HepG2 (cell line): Measurements from ENCODE around the gene ZDHHC14. TPM values are rescaled to one million over a fixed set of nuclear protein-coding genes. Genes with fewer than 3 reads are reported as not detected.

Experiments used
- CCAR2 ChIP-seq: fragments of 200-400 bp; formaldehyde crosslinking; optimal IDR thresholded peaks from 2 replicates; pipeline ENCODE3; 2018; ENCODE audit warnings: low read depth, mild to moderate bottlenecking, low read length, moderate library complexity
- FLYWCH1 ChIP-seq: sonication (generic); formaldehyde crosslinking; IDR thresholded peaks from 2 replicates; pipeline ENCODE4 v1.8.1; 2023; ENCODE audit warnings: mild to moderate bottlenecking, missing genetic modification reagents
- JUND ChIP-seq: sonication (generic); formaldehyde crosslinking; IDR thresholded peaks from 2 replicates; pipeline ENCODE4 v1.8.0; 2022; ENCODE audit warnings: mild to moderate bottlenecking, missing genetic modification reagents
- SP140L ChIP-seq: sonication (generic); formaldehyde crosslinking; IDR thresholded peaks from 2 replicates; pipeline ENCODE4 v1.4.0; 2020; ENCODE audit warnings: missing genetic modification reagents, borderline replicate concordance
- TOPORS ChIP-seq: sonication (generic); formaldehyde crosslinking; IDR thresholded peaks from 2 replicates; pipeline ENCODE4 v1.8.0; 2023; ENCODE audit warnings: mild to moderate bottlenecking, missing genetic modification reagents
- ZNF879 ChIP-seq: sonication (generic); formaldehyde crosslinking; IDR thresholded peaks from 2 replicates; pipeline ENCODE4 v1.8.1; 2023; ENCODE audit warnings: missing genetic modification reagents
- polyA plus RNA-seq, 8 experiments: library from polyadenylated mRNA; depleted of rRNA in 3 of 8; stranded (reverse) in 7 of 8; unstranded in 1 of 8; fragments of >200 nt; fragmentation: Illumina TruSeq in 4 of 8; extraction: Trizol in 4 of 8; gene quantifications; 2 replicates each; pipeline versions ENCODE4 v1.2.1 to v1.2.3, GENCODE V29; 2011 to 2016; ENCODE audit warnings: low read depth in 4 of 8, missing spikeins in 1 of 8, mixed read lengths in 1 of 8; ENCODE audit not compliant: insufficient read depth in 1 of 8
- total RNA-seq, 5 experiments: library from RNA; depleted of rRNA; stranded (reverse); fragments of >200 nt; fragmentation: Illumina TruSeq; extraction: Trizol; gene quantifications; 2 replicates each; pipeline ENCODE4 v1.2.3, GENCODE V29; 2016; ENCODE audit warnings: low read depth in 1 of 5
- TF ChIP-seq, protein P1 (sequence below): sonication (generic); formaldehyde crosslinking; IDR thresholded peaks from 2 replicates; pipeline ENCODE4 v1.4.0; 2020; ENCODE audit warnings: mild to moderate bottlenecking, missing genetic modification reagents

The ZDHHC14 gene
- total and polyA plus RNA-seq, 2 of the 13 experiments (the other 11 are each of a cell fraction or from before 2014, with no cell fraction given): 3.7 to 9.5 TPM

DNA sequence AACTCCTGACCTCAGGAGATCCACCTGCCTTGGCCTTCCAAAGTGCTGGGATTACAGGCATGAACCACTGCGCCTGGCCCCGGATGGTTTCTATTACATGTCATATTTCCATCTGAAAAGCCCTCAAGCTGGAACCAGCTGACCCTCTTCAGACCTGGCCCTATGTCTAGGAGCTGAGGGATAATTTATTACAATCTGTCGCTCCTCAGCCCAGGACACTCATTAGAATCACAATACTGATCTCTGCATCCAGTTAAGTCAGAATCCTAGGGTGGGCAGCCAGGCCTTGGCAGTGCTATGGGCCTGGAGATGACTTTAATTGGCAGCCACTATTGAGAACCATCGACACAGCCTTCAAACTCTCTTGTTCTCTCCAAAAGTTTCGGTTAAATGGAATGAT is 279.4 kb downstream of the ZDHHC14 start (continued):
- TF ChIP-seq CCAR2 (no peak), TOPORS (CRISPR knock-in tag) (no peak), FLYWCH1 (CRISPR knock-in tag) (no peak), JUND (CRISPR knock-in tag) (no peak), SP140L (CRISPR knock-in tag) (no peak), ZNF879 (CRISPR knock-in tag) (no peak)
- TF ChIP-seq, protein P1, sequence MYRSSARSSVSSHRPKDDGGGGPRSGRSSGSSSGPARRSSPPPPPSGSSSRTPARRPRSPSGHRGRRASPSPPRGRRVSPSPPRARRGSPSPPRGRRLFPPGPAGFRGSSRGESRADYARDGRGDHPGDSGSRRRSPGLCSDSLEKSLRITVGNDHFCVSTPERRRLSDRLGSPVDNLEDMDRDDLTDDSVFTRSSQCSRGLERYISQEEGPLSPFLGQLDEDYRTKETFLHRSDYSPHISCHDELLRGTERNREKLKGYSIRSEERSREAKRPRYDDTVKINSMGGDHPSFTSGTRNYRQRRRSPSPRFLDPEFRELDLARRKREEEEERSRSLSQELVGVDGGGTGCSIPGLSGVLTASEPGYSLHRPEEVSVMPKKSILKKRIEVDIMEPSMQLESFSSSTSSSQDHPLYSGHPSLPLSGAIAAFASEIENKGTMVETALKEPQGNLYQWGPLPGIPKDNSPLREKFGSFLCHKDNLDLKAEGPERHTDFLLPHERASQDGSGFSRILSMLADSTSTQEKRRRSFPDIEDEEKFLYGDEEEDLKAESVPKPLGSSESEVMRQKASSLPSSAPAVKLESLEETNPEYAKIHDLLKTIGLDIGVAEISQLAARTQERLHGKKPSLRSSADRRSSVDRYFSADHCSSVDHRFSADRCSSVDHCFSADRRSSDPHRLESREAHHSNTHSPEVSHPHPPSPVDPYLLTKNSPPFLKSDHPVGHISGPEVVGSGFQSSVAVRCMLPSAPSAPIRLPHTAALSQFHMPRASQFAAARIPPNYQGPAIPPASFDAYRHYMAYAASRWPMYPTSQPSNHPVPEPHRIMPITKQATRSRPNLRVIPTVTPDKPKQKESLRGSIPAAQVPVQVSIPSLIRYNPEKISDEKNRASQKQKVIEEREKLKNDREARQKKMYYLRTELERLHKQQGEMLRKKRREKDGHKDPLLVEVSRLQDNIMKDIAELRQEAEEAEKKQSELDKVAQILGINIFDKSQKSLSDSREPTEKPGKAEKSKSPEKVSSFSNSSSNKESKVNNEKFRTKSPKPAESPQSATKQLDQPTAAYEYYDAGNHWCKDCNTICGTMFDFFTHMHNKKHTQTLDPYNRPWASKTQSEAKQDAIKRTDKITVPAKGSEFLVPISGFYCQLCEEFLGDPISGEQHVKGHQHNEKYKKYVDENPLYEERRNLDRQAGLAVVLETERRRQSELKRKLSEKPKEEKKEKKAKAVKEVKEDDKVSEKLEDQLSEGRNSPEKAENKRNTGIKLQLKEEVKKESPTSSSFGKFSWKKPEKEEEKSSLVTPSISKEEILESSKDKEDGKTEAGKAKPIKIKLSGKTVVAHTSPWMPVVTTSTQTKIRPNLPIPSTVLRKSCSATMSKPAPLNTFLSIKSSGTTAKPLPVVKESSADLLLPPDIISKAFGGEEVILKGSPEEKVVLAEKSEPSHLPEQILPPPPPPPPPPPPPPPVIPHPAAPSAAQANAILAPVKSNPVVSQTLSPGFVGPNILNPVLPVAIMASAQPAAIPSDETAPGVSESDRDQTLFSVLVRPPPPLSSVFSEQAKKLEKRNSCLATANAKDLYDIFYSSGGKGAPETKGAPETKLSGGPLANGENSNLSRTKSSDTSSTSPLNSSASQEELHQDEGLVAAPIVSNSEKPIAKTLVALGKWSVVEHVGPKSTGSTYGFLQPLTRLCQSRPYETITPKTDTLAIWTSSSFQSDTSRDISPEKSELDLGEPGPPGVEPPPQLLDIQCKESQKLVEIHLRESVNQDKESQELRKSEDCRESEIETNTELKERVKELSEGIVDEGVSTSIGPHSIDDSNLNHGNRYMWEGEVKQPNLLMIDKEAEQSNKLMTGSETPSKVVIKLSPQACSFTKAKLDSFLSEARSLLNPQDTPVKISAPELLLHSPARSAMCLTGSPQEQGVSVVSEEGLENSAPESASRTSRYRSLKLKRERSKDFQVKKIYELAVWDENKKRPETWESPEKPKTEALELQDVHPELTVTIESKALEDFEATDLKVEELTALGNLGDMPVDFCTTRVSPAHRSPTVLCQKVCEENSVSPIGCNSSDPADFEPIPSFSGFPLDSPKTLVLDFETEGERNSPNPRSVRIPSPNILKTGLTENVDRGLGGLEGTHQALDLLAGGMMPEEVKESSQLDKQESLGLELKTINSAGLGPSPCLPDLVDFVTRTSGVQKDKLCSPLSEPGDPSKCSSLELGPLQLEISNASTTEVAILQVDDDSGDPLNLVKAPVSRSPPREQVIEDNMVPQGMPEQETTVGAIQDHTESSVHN (CRISPR knock-in tag): no peak
